ENCODE data around the gene FAM13A.

DNA sequence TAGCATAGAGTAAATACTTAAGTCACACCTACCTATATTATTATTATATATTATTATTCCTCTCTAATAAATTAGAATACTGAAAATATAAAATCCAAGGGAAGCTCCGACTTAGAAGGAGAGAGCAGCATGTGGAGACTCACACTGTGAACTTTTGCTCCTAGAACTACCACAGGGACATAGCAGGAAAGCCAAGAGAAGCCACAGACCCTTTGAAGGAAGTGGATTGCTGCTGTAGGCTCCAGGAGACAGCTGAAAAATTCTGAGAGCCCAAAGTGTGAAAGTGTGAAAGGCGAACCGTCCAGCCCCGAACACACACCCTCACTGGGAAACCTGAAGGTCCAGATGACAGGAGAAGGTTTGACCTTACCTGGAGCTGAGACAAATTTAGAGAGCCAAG lies 177.0 kb downstream of the FAM13A start:
- TF ChIP-seq, protein P1, sequence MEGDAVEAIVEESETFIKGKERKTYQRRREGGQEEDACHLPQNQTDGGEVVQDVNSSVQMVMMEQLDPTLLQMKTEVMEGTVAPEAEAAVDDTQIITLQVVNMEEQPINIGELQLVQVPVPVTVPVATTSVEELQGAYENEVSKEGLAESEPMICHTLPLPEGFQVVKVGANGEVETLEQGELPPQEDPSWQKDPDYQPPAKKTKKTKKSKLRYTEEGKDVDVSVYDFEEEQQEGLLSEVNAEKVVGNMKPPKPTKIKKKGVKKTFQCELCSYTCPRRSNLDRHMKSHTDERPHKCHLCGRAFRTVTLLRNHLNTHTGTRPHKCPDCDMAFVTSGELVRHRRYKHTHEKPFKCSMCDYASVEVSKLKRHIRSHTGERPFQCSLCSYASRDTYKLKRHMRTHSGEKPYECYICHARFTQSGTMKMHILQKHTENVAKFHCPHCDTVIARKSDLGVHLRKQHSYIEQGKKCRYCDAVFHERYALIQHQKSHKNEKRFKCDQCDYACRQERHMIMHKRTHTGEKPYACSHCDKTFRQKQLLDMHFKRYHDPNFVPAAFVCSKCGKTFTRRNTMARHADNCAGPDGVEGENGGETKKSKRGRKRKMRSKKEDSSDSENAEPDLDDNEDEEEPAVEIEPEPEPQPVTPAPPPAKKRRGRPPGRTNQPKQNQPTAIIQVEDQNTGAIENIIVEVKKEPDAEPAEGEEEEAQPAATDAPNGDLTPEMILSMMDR (IDR thresholded peaks at IDR 0.05) = no peak
- no peak for TF ChIP-seq POLR2A (IDR thresholded peaks at IDR 0.05)

Data from esophagus squamous epithelium (tissue), 4 donors.